SU-DHL-6 (cell line): ENCODE results near the gene LYPD1.

Source experiments
- CTCF ChIP-seq: fragments of 200-600 bp; sonication (generic); IDR thresholded peaks from one replicate; pipeline ENCODE4 v1.5.1; 2017; ENCODE audit warnings: antibody characterized with exemption, mild to moderate bottlenecking, low read length, moderate library complexity; ENCODE audit not compliant: insufficient read depth, poor library complexity, severe bottlenecking
- EZH2phosphoT487 ChIP-seq: fragments of 200-600 bp; sonication (generic), shearing (Covaris generic); conservative IDR thresholded peaks from 2 replicates; pipeline ENCODE4 v1.6.1; 2018; ENCODE audit warnings: mild to moderate bottlenecking, antibody characterized with exemption, low read length, moderate library complexity, mixed read lengths

DNA sequence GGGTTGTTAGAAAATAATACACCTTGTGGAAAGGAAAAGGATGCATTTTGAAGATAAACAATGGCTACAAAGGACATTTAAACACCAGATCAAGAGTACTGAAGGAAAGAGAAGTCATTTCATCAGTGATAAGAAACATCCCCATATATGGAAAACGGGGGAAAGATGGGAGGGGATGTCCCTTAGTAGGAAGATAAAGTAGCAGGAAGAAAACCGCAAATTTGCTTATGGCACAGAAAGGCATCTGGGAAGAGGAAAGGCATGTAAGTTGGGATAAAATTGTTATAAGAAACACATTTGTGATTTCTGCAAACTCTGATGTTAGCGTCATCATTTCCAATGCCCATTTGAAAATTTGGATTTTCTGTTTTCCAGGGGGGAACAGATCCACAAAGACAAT is 10.5 kb upstream of the LYPD1 start:
- TF ChIP-seq CTCF, result no peak
- TF ChIP-seq EZH2phosphoT487, result no peak
